ENCODE measurements around the gene SUB1.
"Not testable (repeated sequence)": the region's sequence is repeated elsewhere in the genome, so short reads cannot be mapped to it uniquely, and the experiment has no call there.

The SUB1 gene

DNA sequence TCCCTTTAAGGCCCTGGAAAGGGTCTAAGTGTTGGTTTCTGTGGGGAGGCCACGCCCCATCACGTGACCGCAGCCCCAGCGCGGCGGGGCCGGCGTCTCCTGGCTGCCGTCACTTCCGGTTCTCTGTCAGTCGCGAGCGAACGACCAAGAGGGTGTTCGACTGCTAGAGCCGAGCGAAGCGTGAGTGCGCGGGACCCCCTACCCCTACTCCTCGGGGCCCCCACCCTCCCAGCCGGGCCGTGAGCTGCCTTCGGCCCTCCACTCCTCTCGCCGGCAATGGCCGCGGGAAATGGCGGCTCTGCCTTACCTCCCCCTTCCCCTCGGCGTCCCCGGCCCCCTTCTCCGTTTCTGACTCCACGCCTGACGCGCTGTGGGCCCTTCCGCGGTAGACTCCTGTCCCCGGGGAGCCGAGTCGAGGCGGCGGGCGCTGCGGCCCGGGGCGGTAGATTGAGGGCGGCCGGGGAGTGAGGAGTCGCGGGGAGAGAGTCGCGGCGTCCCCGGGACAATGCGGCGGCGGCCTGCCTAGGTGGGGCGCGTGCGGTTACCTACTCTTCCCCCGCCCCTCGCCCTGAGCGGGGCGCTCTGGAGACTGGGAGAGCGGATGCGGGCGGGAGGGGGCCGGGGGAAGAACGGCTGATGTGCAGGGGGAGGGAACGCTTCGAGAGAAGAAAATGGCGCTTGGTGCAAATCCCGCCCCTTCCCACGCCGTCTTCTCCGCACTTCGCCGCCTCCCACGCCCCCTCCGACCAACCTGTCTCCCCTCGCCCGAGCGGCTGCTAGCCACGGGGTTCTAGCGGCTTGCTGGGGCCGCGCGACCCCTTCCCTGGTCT is at the start of gene SUB1:
TSS of gene SUB1 (plus strand) at position 112 of the 830 bp plus-strand sequence. CDS start 2,956 bp downstream, outside the sequence.
- DNase-seq: peak; percentile 93

DNA sequence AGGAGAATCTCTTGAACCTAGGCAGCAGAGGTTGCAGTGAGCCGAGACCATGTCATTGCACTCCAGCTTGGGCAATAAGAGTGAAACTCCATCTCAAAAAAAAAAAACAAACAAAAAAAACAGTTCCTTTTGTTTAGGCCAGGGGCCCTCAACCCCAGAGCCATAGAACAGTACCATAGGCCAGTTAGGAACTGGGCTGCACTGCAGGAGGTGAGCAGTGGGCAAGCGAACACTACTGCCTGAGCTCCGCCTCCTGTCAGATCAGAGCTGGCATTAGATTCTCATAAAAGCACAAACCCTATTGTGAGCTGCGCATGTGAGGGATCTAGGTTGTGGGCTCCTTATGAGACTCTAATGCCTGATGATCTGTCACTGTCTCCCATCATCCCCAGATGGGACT is 49.1 kb upstream of the SUB1 start:
- DNase-seq: no peak

DNA sequence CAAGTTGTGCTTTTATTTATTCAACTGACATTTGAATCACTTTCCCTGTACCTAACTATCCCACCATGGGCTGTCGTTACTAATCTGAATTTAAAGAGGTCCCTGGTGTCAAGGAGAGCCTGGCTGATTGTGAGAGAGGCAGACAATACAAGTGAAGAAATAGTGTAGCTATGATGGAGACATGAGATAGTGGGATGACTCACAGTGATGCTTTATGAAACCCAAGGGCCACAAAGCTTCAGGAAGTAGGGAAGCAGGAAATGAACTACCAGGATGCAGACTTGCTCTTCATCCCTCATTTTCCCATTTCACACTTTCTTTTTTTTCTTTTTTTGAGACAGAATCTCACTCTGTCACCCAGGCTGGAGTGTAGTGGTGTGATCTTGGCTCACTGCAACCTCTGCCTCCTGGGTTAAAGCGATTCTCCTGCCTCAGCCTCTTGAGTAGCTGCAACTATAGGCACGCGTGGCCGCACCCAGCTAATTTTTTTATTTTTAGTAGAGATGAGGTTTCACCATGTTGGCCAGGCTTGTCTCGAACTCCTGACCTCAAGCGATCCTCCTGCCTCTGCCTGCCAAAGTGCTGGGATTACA is 47.8 kb upstream of the SUB1 start:
- DNase-seq: not testable (repeated sequence)

DNA sequence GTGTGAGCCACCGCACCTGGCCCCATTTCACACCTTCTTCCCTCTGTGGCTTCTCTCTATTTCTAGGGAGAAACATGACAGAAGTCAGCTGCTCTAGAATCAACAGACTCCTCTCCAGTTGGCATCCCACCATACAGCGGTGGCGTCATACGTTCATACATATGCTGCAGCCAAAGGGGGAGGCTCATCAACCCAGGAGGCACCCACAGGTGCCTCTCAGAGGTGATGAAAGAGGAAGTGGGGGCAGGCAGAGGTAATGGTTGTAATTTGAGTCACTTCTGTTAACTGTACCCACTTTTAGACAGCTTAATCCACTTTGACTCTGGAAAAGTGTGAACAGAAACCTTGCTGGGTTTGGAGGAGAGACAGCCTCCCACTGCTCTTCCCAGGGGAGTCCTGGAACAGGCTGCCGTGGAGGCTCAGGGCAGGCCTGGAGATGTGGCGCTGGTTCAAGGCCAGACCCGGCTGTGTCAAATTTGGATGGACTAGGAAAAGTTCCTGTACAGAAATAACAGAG is 47.3 kb upstream of the SUB1 start:
- peak; percentile 21 for DNase-seq

DNA sequence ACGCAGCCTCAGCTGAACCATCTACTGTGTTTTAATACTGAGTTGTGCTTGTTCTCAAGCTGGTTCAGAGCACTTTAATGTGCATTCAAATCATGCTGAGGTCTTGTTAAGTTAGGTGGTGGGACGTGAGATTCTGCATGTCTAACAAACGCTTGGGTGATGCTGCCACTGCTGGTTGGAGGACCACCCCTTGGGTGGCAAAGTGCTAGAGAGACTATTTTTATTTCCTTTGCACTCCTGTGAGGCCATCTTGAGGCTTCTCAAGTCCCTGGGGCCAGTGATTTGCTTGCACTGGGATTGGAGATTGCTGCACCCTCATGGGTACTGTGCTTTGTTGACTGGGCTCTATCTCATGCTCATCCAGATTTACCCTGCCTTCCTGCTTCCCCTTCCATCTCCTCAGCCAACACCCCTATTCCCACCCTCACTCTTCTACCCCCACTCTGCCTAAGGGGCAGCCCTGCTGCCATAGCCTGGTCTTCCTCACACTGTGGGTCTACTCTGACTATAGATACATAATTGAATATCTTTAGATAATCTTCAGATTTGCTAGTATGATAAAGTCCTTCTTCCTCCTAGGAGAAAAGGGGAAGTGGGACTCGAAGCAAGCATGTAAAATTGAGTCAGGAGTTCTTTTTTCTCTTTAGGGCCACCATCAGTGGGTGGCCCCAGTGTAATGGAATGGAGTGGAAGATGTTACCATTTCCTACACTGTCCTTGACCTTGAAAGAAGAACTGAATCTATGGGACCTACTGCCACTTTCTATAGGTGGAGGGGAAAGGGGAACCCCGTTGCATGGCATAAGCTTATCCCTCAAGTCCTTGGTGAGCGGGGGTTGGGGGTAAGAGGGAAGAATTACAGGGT is 45.1 kb upstream of the SUB1 start:
- no peak for DNase-seq

DNA sequence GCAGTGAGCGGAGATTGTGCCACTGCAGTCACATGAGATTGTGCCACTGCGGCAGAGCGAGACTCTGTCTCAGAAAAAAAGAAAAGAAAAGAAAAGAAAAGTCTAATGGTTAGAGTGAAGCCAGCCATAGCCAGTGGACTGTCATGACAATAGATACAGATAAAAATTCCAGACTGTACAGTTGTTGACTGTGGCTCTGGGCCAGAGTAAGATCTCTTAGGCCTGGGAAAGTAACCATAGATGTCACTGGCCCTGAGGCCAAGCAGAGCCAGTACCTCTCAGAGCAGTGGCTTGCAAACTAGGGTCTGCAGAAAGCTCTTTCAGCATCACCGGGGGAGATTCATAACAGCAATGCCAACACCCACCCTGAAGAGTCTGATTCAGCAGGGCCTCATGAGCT is 44.1 kb upstream of the SUB1 start:
- DNase-seq: no peak

DNA sequence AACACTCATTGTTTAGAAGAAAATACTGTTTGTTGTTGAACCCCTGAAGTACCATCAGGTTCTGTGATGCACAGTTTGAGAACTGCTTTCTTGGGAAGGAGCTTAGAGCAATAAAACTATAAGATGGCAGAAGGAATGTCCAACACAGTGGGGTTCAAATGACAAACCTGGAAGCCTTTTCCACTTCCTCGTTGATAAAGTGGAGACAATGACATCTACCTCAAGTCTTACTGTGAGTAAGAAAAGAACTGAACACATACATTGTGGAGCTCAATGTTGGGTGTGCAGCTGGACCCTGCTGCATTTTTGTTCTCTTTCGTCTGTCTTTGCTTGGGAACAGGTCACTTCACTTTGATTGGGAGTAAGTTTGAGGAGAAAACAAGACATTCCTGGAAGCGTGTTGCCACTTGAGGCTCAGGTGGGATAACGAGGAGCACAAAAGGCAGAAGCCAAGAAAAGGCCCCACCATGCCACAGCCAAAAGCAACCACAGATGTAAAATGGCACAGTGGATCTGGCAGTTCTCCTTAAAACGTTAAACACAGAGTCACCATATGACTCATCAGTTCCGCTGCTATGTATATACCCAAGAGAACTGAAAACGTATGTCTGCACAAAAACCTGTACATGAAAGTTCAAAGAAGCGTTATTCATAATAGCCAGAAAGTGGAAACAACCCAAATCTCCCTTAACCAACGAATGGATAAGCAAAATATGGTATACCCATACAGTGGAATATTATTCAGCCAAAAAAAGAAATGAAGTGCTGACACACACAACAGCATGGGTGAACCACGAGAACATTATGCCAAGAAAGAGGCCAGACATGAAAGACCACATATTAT is 42.9 kb upstream of the SUB1 start:
- no peak for DNase-seq

DNA sequence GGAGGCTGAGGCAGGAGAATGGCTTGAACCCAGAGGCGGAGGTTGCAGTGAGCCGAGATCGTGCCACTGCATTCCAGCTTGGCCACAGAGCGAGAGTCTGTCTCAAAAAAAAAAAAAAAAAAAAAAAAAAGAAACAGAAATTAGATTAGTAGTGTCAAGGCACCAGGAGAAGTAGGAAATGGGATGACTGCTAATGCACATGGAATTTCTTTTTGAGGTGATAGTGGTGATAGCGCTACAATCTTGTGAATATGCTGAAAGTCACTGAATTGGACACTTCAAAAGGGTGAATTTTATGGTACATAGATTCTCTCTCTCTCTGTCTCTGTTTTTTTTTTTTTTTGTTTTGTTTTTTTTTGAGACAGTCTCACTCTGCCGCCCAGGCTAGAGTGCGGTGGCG is 42.1 kb upstream of the SUB1 start:
- DNase-seq: no peak

DNA sequence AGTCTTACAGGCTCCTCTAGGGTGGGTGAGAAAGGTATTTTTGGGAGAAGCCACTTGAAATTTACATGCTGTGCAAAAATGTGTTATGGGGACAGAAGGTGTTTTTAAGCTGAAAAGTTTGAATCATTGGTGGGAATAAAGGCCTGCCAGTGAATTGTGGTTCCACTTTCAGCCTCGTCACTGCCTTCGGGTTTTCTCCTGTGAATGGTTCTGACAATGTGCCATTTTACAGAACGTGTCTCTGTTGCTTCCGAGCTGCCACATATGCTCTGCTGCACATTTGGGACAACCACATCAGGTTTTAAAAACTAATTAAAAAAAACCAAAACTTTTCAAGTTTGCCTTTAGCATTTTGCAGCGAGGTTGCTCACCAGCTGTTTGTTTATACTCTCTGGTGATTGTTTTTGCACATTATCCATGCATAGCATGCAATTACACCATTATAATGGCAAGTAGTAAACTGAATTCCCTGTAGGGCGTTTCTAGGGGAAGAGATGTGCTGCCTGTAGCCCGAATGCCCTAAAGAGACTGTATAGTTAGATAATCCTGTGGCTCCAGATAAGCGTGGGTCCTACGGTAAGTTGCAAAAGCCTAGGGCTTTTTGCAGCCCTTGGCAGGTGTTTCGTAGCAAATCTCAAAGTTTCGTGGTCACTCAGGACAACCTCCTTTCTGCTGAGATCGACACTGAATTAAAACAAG is 40.1 kb upstream of the SUB1 start:
- no peak for DNase-seq

DNA sequence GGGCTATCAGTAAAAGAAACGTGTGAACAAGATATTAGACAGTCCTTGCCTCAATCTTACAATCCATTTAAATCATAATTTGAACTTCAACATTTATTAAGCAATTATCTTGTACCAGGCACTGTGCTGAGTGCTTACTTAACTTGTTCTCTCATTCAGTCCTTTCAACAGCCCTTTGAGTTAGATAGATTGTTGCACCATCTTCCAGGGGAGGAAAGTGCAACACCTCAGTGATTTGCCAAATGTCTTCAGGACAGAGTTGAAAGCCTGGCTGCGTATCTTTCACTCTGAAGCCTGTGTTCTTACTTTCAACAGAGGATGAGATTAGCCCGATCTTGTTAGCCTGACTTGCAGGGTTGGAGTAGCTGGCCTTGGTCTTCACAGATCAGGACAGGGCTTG is 34.2 kb upstream of the SUB1 start:
- DNase-seq: no peak

DNA sequence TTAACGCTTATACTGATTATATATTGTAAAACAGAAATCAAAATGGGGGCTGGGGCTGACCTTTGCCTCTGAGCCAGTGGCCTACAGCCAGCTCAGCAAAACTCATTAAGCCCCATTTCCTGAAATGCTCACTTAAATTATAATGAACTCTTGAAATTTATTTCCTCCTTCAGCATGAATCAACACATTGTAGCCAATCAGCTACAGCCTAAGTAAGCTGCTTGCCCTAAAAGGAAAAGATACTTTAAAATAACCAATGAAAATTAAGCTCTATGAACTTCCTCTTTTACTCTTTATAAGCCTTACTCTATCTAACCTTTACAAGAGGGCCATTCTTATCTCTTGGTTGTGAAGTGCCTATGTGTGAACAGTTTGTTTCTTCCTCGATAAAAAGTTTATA is 33.5 kb upstream of the SUB1 start:
- no peak for DNase-seq

DNA sequence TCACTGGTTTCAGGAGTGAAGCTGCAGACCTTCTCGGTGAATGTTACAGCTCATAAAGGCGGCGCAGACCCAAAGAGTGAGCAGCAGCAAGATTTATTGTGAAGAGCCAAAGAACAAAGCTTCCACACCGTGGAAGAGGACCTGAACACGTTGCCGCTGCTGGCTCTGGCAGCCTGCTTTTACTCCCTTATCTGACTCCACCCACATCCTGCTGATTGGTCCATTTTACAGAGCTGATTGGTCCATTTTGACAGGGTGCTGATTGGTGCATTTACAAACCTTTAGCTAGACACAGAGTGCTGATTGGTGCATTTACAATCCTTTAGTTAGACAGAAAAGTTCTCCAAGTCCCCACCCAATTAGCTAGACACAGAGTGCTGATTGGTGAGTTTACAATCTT is 32.9 kb upstream of the SUB1 start:
- DNase-seq: not testable (repeated sequence)

DNA sequence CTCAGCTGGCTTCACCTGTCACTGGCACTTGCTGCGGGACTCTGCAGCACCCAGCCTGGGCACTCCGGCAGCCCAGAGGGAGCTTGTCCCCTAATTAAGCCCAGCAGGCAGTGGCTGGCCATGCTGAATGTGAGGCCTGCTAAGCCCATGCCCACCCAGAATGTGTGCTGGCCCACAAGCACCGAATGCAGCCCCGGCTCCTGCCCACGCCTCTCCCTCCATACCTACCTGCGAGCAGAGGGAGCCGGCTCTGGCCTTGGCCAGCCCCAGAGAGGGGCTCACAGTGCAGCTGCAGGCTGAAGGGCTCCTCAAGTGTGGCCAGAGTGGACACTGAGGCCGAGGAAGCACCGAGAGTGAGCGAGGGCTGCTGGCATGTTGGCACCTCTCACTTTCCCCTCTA is 32.4 kb upstream of the SUB1 start:
- no peak for DNase-seq

DNA sequence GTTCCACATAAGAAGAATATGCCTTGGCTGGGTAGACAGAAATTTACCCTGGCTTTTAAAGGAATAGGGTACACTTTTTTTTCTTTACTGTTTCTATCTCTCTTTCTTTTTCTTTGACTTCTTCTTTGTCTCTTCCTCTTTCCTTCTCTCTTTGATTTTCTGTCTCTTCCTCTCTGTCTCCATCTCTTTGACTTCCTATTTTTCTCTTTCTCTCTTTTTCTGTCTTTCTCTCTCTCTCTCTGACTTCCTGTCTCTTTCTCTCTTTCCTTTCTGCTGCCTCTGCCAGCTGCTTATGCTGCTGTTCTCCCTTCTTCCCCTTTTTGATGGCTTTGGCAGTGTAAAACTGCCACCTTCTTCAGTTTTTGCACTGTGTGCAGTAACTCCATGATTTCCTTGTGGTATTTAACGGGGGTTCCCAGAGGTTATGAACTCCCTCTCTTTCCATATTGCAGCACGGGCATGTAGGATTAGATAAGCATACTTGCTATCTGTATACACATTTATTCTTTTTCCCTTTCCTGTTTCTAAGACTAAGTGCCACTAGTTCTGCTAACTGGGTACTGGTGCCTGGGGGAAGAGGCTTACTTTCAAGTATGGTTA is 31.1 kb upstream of the SUB1 start:
- DNase-seq: not testable (repeated sequence)

DNA sequence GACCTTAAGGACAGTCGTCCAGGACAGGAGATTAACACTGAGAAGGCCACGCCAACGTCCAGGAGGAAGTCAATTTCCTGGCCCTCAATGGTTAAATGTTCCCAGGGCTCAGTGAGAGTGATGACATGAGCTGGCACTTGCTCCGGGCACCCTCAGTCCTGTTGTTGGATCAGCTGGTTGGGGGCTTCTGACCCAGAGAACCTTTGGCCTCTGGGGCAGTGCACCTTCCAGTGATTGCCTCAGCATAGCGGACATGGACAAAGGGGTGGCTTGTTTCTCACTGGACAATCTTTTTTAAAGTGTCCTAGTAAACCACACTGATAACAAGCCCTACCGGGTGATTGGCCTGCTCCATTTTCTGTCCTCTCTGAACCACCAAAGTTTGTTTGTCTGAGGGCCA is 28.8 kb upstream of the SUB1 start:
- not testable (repeated sequence) for DNase-seq

DNA sequence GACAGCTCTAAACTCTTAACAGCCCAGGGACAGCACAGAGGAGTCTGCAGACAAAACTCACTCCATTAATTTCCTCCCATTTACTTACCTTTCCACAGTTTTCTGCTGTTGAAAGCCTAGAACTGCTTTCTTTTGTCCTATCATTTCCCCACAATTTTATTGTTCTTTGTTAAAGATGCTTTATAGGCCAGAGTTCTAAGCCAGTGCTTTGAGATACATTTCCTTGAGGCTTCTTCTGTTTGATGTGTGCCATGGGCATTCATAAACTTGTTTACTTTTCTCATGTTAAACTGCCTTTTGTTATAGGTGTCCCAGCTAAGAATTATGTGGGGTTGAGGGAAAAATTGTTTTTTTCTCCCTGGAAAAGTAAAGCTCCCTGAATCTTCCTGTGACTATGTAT is 25.9 kb upstream of the SUB1 start:
- DNase-seq: no peak

DNA sequence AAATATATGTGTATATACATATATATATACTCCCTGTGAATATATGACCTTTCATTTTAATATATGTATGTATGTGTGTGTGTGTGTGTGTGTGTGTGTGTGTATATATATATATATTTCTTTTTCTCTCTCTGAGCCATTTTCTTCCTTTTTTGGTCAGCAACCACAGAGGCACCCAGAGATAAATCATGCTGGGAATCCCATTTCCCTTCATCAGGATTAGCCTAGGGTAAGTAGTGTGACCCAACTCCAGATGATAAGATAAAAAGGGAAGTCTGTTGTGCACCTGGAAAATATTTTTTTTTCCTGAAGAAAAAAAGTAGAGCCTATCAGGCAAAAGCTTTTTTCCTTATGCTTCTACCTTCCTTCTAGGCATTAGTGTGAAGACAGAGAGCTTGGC is 25.4 kb upstream of the SUB1 start:
- DNase-seq: no peak

DNA sequence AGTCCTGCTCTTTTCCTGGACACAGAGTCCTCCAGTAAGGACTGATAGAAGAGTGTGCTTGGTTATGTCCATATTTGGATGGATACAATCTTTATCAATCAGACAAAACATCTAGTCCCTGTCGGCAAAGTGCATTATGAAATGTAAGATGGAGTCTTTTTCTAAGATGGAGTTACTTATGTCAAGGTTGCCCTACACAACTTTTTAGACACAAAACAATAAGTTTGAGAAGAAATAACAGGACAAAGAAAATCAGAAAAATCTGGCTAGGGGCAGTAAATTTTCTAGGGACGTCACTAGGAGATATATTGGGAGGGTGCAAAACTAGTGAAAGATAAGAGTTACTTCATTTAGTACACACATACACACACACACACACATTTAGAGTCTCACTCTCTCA is 23.3 kb upstream of the SUB1 start:
- no peak for DNase-seq

DNA sequence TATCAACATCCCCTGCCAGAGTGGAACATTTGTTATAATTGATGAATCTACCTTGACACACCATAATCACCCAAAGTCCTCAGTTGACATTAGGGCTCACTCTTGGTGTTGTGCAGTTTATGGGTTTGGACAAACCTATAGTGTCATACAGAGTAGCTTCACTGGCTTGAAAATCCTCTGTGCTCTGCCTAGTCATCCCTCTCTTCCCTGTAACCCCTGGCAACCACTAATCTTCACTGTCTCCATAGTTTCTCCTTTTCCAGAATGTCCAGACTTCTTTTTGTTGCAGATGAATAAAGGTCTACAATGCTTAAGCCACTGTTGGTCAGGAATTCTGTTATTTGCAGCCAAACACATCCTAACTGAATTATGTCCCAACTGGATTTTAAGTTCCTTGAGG is 22.5 kb upstream of the SUB1 start:
- DNase-seq: no peak

DNA sequence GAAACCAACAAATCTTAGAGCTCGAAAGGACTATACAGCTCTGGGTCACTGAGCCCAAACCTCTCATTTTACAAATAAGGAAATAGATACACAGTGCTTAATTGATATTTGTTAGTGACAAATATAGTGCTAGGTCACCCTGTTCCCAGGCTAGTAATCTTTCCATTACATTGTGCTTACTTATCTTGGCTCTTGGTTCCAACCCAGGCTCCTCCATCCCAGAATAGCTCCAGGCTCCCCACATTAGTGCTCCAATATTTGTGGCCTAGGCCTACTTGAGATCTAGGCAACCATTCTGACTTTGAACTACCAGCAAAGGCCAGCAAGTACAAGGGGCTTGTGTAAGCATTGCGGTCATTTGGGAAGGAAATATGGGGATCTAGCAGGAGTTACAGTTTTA is 21.7 kb upstream of the SUB1 start:
- DNase-seq: no peak

DNA sequence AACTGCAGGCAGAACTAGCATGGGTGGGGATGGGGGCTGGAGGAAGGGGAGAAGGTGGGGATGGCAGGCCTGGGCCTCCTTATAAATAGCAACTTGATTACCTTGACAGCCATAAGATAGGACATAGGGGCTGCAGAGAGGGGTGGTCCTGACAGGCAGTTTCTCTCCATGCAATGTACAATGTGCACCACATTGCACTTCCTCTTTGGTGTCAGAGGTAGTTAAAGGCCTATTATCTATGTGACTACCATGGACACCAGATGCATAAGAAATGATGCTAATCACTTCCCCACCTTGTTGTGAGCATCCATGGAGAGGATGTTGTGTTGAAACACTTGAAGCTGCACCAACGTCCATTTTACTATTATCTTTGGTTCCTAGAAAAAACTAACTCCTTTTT is 20.2 kb upstream of the SUB1 start:
- no peak for DNase-seq
